Gastrocnemius medialis (tissue), 4 donors: ENCODE measurements around the gene ZBTB20.

Experiments used
- POLR2A ChIP-seq, 2 donors: fragments of 450-650 bp; IDR thresholded peaks; one replicate each; pipeline ENCODE4 v1.6.1; 2017; ENCODE audit warnings: antibody characterized with exemption in 2 of 2, mild to moderate bottlenecking in 2 of 2, moderate library complexity in 2 of 2
- TF ChIP-seq, protein P1 (sequence below), 5 experiments: fragments of 450-650 bp in 3 of 5; fragments of 200-600 bp in 2 of 5; sonication (generic) in 2 of 5; IDR thresholded peaks in 4 of 5; conservative IDR thresholded peaks in 1 of 5; 1 replicate in 4 of 5; 2 replicates in 1 of 5; pipeline ENCODE4 v1.5.1; 2016 to 2019; ENCODE audit warnings: antibody characterized with exemption in 5 of 5, mild to moderate bottlenecking in 3 of 5, moderate library complexity in 3 of 5

DNA sequence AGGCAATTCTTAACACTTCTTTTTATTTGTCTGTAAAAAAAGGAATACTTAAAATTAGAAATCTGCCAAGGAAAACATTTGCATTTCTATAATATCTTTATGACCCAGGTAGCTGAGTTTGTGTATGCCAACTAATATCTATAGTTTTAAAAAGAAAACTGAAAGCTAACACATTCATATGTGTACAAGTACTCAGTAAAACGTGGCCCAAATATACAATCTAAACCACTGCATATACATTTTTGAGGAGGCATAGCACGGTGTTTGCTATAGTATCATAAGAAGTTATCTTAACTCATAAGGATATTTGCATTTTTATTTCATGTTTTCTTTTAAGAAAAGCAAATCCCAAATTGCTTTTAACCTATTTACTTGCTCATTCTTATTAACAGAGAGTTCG lies 172.7 kb downstream of the ZBTB20 start:
- TF ChIP-seq, protein P1, sequence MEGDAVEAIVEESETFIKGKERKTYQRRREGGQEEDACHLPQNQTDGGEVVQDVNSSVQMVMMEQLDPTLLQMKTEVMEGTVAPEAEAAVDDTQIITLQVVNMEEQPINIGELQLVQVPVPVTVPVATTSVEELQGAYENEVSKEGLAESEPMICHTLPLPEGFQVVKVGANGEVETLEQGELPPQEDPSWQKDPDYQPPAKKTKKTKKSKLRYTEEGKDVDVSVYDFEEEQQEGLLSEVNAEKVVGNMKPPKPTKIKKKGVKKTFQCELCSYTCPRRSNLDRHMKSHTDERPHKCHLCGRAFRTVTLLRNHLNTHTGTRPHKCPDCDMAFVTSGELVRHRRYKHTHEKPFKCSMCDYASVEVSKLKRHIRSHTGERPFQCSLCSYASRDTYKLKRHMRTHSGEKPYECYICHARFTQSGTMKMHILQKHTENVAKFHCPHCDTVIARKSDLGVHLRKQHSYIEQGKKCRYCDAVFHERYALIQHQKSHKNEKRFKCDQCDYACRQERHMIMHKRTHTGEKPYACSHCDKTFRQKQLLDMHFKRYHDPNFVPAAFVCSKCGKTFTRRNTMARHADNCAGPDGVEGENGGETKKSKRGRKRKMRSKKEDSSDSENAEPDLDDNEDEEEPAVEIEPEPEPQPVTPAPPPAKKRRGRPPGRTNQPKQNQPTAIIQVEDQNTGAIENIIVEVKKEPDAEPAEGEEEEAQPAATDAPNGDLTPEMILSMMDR (IDR thresholded peaks at IDR 0.05 in 4 of 5, conservative IDR thresholded peaks at IDR 0.05 in 1 of 5), result no peak
- TF ChIP-seq POLR2A (IDR thresholded peaks at IDR 0.05), result no peak
